ENCODE data around the gene POU2AF3. TPM values are rescaled to one million over a fixed set of nuclear protein-coding genes. Genes with fewer than 3 reads are reported as not detected.

Gene POU2AF3
- total RNA-seq, 1 experiment from 2014 or later, result 3.0 TPM

DNA sequence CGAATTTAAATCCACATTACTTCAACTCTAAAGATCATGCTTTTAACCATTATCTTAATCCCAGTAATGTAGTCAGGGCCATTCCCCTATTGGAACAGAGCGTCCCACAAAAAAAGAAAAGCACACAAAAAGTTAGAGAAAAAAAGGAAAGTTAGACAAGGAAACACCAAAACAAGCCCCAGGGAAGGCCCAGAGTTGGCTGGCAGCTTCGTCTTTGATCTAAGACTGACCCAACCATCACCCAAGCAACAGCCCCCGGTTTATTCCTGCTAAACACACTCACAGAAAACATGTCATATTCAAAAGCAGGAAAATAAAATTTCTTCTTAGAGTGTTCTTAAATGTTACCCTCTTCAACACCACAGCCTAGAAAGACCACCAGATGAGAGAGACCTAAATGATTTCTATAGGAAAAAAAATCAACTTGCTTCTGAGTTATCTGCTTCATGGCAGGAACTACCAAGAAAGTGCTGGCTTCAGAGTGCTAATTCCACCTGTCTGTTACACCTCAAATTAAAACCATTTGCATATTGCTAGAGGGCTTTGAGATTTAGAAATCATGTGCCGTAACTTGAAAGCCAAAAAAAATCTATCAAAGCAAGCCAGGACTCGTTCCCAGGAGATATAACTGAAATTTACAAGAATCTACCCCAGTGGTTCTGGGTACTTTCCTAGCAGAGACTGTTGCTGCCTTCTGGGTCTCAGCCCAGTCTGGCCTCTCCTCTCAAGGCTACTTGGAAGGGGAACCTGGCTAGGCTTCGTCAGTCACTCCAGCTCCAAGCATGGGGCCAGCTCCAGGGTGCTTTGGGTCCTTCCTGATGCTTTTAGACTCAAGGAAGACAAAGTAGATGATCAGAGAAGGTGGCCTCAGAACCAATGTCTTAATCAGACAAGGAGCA lies 31.2 kb downstream of the POU2AF3 start:
- H3K27ac ChIP-seq, result no peak overlapping the region
- H3K27me3 ChIP-seq (ENCODE audit: insufficient read depth, low read depth), result no peaks in the 10 kb centered on the region
- H3K4me3 ChIP-seq, result no peak overlapping the region
- intact Hi-C loops (cut with micrococcal nuclease; ENCODE audit: unreplicated experiment), result no loop called here
- no peaks in the 10 kb centered on the region for H3K36me3 ChIP-seq (ENCODE audit: low read depth)
- no peak for DNase-seq
- peaks cover 66% of the 10 kb centered on the region for H3K4me1 ChIP-seq (replicated peaks; ENCODE audit: insufficient read depth)
- no peaks in the 10 kb centered on the region for H3K79me2 ChIP-seq (ENCODE audit: low read depth)
- CTCF ChIA-PET, result no interaction called here
- TF ChIP-seq CTCF (conservative IDR thresholded peaks at IDR 0.05) (no peak), EZH2 (IDR thresholded peaks at IDR 0.05; ENCODE audit: low read depth) (no peak)
- POLR2A ChIA-PET (ENCODE audit: unreplicated experiment), result no interaction called here
- H3F3A ChIP-seq (ENCODE audit: insufficient read depth, low read depth), result peaks cover 27% of the 10 kb centered on the region
- BruUV-seq (replicated peaks), result no TSS peak
- no peak overlapping the region for H3K4me2 ChIP-seq
- no peaks in the 10 kb centered on the region for H4K20me1 ChIP-seq (ENCODE audit: insufficient read depth)
- no peaks in the 10 kb centered on the region for H3K9me2 ChIP-seq (ENCODE audit: insufficient read depth)
- no peaks in the 10 kb centered on the region for H3K9me3 ChIP-seq (ENCODE audit: insufficient read depth, low read depth)
- H2AFZ ChIP-seq, result no peak overlapping the region

DNA sequence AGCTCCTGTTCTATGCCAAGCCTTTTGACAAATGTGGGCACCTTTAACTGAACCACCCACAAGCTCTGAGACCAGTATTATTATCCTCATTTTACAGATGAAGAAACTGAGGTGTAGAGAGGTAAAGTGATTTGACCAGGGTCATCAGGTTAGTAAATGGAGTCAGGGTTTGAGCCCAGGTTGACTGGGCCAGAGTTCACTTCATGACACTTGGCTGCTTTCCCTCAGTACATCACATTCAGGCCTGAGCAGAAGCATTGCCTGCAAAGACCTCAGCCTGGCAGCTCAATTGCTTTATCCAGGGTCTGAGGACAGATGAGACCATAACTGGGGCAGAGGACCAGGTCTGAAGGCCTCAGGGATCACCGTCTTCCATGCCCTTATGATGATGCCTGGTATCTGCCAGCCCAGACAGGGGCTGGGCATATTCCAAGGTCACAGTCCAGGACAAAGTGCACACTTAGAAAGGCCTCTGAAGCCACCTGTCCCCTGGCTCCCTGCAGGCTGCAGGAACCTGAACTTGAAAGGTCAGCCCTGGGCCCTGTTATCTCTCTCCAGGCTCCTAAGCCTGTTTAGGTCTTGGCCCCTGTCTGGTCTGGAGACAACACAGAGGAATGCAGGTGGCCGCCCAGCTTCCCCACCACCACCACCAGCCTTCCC lies 32.0 kb downstream of the POU2AF3 start:
- intact Hi-C loops (cut with micrococcal nuclease; ENCODE audit: unreplicated experiment), result no loop called here
- peaks cover 72% of the 10 kb centered on the region for H3K4me1 ChIP-seq (replicated peaks; ENCODE audit: insufficient read depth)

More for the DNA sequence above, 32.0 kb downstream of the POU2AF3 start:
- no TSS peak for BruUV-seq (replicated peaks)
- H3K27me3 ChIP-seq (ENCODE audit: insufficient read depth, low read depth), result no peaks in the 10 kb centered on the region
- no peaks in the 10 kb centered on the region for H3K79me2 ChIP-seq (ENCODE audit: low read depth)
- TF ChIP-seq EZH2 (IDR thresholded peaks at IDR 0.05; ENCODE audit: low read depth) (no peak), CTCF (conservative IDR thresholded peaks at IDR 0.05) (no peak)
- peaks cover 27% of the 10 kb centered on the region for H3F3A ChIP-seq (ENCODE audit: insufficient read depth, low read depth)
- no peak overlapping the region for H3K4me2 ChIP-seq
- no peaks in the 10 kb centered on the region for H4K20me1 ChIP-seq (ENCODE audit: insufficient read depth)
- H3K36me3 ChIP-seq (ENCODE audit: low read depth), result no peaks in the 10 kb centered on the region
- H2AFZ ChIP-seq, result no peak overlapping the region
- no peaks in the 10 kb centered on the region for H3K9me3 ChIP-seq (ENCODE audit: insufficient read depth, low read depth)
- no peak overlapping the region for H3K27ac ChIP-seq
- no peak overlapping the region for H3K4me3 ChIP-seq
- ChIA-PET POLR2A (ENCODE audit: unreplicated experiment) (no interaction called here), CTCF (no interaction called here)
- no peak for DNase-seq
- H3K9me2 ChIP-seq (ENCODE audit: insufficient read depth), result no peaks in the 10 kb centered on the region
